Neural cell (in vitro differentiated cells): ENCODE measurements around the gene AKT3. TPM values are rescaled to one million over a fixed set of nuclear protein-coding genes. Genes with fewer than 3 reads are reported as not detected.

Experiments used
- H2AFZ ChIP-seq: fragments of 200-600, 300-800 bp; sonication (generic), shearing (Covaris generic); 2 replicates; pipeline ENCODE4 v1.6.0; 2014; ENCODE audit warnings: low read depth, mild to moderate bottlenecking, antibody characterized with exemption, low read length, moderate library complexity
- H3F3A ChIP-seq: fragments of 200-600 bp; shearing (Covaris generic); 2 replicates; pipeline ENCODE4 v1.6.1; 2016; ENCODE audit warnings: mild to moderate bottlenecking, moderate library complexity, mixed read lengths, antibody characterized with exemption, low read length; ENCODE audit not compliant: insufficient read depth, poor library complexity, severe bottlenecking
- H3K27ac ChIP-seq: fragments of 200-600, 300-800 bp; sonication (generic), shearing (Covaris generic); 2 replicates; pipeline ENCODE4 v1.5.1; 2014; ENCODE audit warnings: mild to moderate bottlenecking, low read length, moderate library complexity
- H3K27me3 ChIP-seq: fragments of 300-800, 200-600 bp; sonication (generic), shearing (Covaris generic); 2 replicates; pipeline ENCODE4 v1.6.0; 2014; ENCODE audit warnings: mild to moderate bottlenecking, low read depth, low read length, moderate library complexity; ENCODE audit not compliant: insufficient read depth
- H3K36me3 ChIP-seq: fragments of 300-800, 200-600 bp; sonication (generic), shearing (Covaris generic); 2 replicates; pipeline ENCODE4 v1.5.1; 2014; ENCODE audit warnings: mild to moderate bottlenecking, antibody characterized with exemption, low read length, moderate library complexity; ENCODE audit not compliant: insufficient read depth
- H3K4me2 ChIP-seq: fragments of 300-800, 200-600 bp; sonication (generic), shearing (Covaris generic); 2 replicates; pipeline ENCODE4 v1.6.0; 2014; ENCODE audit warnings: mild to moderate bottlenecking, low read length
- H3K4me3 ChIP-seq: fragments of 300-800, 200-600 bp; sonication (generic), shearing (Covaris generic); 2 replicates; pipeline ENCODE4 v1.5.1; 2014; ENCODE audit warnings: mild to moderate bottlenecking, low read length, moderate library complexity
- H3K79me2 ChIP-seq: fragments of 200-600 bp; shearing (Covaris generic); replicated peaks from 2 replicates; pipeline ENCODE4 v1.6.0; 2014; ENCODE audit warnings: mild to moderate bottlenecking, low read length, moderate library complexity; ENCODE audit not compliant: insufficient read depth
- H3K9ac ChIP-seq: fragments of 300-800, 200-600 bp; sonication (generic), shearing (Covaris generic); 2 replicates; pipeline ENCODE4 v1.6.1; 2016; ENCODE audit warnings: mild to moderate bottlenecking, low read length, mixed read lengths
- H3K9me2 ChIP-seq: fragments of 200-600 bp; shearing (Covaris generic); 2 replicates; pipeline ENCODE4 v1.6.1; 2016; ENCODE audit warnings: mild to moderate bottlenecking, low read length, mixed read lengths; ENCODE audit not compliant: insufficient read depth
- H3K9me3 ChIP-seq: fragments of 200-600, 300-800 bp; sonication (generic), shearing (Covaris generic); 2 replicates; pipeline ENCODE4 v1.6.1; 2016; ENCODE audit warnings: mild to moderate bottlenecking, mixed run types, low read length, moderate library complexity, mixed read lengths
- H4K20me1 ChIP-seq: fragments of 200-600 bp; shearing (Covaris generic); 2 replicates; pipeline ENCODE4 v1.6.1; 2016; ENCODE audit warnings: mild to moderate bottlenecking, mixed run types; ENCODE audit not compliant: insufficient read depth
- EP300 ChIP-seq: fragments of 450-650 bp; conservative IDR thresholded peaks from 2 replicates; pipeline ENCODE4 v1.6.1; 2014; ENCODE audit warnings: antibody characterized with exemption, mild to moderate bottlenecking, moderate library complexity; ENCODE audit not compliant: poor library complexity, severe bottlenecking
- EZH2 ChIP-seq: fragments of 200-600, 300-800 bp; shearing (Covaris generic), sonication (generic); IDR thresholded peaks from 2 replicates; pipeline ENCODE4 v1.6.1; 2014; ENCODE audit warnings: antibody characterized with exemption, low read length, borderline replicate concordance, mild to moderate bottlenecking; ENCODE audit not compliant: insufficient read depth, poor library complexity, severe bottlenecking
- MXI1 ChIP-seq: fragments of 450-650 bp; conservative IDR thresholded peaks from 2 replicates; pipeline ENCODE4 v1.6.1; 2014; ENCODE audit warnings: antibody characterized with exemption, mild to moderate bottlenecking; ENCODE audit not compliant: poor library complexity, severe bottlenecking
- POLR2AphosphoS5 ChIP-seq: IDR thresholded peaks from 2 replicates; pipeline ENCODE4 v1.6.1; 2012
- RAD21 ChIP-seq: fragments of 450-650 bp; conservative IDR thresholded peaks from 2 replicates; pipeline ENCODE4 v1.6.1; 2014; ENCODE audit warnings: antibody characterized with exemption, mild to moderate bottlenecking, moderate library complexity
- SMC3 ChIP-seq: fragments of 450-650 bp; conservative IDR thresholded peaks from 2 replicates; pipeline ENCODE4 v1.6.1; 2014; ENCODE audit warnings: antibody characterized with exemption, mild to moderate bottlenecking, moderate library complexity; ENCODE audit not compliant: poor library complexity
- TAF1 ChIP-seq: IDR thresholded peaks from 2 replicates; pipeline ENCODE4 v1.6.1; 2012; ENCODE audit warnings: low read depth
- polyA plus RNA-seq: library from polyadenylated mRNA; depleted of rRNA; stranded (reverse); fragments of >200 nt; gene quantifications from 2 replicates; pipeline ENCODE4 v1.2.3, GENCODE V29; 2014
- TF ChIP-seq, protein P1 (sequence below): IDR thresholded peaks from 2 replicates; pipeline ENCODE4 v1.6.1; 2012; ENCODE audit warnings: borderline replicate concordance
- TF ChIP-seq, protein P2 (sequence below): fragments of 450-650 bp; IDR thresholded peaks from 2 replicates; pipeline ENCODE4 v1.5.1; 2014; ENCODE audit warnings: antibody characterized with exemption, mild to moderate bottlenecking, moderate library complexity; ENCODE audit not compliant: poor library complexity, severe bottlenecking

Gene AKT3
- polyA plus RNA-seq, 1 donor from 2014 or later, result 46.0 TPM

DNA sequence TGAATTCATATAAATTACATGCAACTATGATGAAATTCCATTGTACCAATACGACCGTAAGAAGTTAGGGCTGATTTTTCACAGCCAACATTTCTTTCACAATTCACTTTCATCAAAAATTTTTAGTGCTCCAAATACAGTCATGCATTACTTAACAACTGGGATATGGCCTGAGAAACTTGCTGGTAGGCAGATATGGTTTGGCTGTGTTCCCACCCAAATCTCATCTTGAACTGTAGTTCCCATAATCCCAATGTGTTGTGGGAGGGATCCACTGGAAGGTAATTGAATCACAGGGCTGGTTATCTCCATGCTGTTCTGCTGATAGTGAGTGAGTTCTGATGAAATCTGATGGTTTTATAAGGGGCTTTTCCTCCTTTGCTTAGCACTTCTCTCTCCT is 244.4 kb downstream of the AKT3 start:
- Histone ChIP-seq H3K9me3 (peaks cover 4% of the 10 kb centered on the region), H2AFZ (no peak overlapping the region), H3K4me3 (no peak overlapping the region), H3K9ac (no peak overlapping the region), H3K4me2 (no peak overlapping the region), H3K79me2 (no peaks in the 10 kb centered on the region), H3K27ac (no peak overlapping the region), H3K9me2 (no peaks in the 10 kb centered on the region), H3K36me3 (no peaks in the 10 kb centered on the region), H3F3A (no peaks in the 10 kb centered on the region), H4K20me1 (no peaks in the 10 kb centered on the region), H3K27me3 (no peaks in the 10 kb centered on the region)
- TF ChIP-seq, protein P1, sequence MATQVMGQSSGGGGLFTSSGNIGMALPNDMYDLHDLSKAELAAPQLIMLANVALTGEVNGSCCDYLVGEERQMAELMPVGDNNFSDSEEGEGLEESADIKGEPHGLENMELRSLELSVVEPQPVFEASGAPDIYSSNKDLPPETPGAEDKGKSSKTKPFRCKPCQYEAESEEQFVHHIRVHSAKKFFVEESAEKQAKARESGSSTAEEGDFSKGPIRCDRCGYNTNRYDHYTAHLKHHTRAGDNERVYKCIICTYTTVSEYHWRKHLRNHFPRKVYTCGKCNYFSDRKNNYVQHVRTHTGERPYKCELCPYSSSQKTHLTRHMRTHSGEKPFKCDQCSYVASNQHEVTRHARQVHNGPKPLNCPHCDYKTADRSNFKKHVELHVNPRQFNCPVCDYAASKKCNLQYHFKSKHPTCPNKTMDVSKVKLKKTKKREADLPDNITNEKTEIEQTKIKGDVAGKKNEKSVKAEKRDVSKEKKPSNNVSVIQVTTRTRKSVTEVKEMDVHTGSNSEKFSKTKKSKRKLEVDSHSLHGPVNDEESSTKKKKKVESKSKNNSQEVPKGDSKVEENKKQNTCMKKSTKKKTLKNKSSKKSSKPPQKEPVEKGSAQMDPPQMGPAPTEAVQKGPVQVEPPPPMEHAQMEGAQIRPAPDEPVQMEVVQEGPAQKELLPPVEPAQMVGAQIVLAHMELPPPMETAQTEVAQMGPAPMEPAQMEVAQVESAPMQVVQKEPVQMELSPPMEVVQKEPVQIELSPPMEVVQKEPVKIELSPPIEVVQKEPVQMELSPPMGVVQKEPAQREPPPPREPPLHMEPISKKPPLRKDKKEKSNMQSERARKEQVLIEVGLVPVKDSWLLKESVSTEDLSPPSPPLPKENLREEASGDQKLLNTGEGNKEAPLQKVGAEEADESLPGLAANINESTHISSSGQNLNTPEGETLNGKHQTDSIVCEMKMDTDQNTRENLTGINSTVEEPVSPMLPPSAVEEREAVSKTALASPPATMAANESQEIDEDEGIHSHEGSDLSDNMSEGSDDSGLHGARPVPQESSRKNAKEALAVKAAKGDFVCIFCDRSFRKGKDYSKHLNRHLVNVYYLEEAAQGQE, result no peak
- no peak for TF ChIP-seq POLR2AphosphoS5
- no peak for TF ChIP-seq EZH2
- TF ChIP-seq, protein P2, sequence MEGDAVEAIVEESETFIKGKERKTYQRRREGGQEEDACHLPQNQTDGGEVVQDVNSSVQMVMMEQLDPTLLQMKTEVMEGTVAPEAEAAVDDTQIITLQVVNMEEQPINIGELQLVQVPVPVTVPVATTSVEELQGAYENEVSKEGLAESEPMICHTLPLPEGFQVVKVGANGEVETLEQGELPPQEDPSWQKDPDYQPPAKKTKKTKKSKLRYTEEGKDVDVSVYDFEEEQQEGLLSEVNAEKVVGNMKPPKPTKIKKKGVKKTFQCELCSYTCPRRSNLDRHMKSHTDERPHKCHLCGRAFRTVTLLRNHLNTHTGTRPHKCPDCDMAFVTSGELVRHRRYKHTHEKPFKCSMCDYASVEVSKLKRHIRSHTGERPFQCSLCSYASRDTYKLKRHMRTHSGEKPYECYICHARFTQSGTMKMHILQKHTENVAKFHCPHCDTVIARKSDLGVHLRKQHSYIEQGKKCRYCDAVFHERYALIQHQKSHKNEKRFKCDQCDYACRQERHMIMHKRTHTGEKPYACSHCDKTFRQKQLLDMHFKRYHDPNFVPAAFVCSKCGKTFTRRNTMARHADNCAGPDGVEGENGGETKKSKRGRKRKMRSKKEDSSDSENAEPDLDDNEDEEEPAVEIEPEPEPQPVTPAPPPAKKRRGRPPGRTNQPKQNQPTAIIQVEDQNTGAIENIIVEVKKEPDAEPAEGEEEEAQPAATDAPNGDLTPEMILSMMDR, result no peak
- TF ChIP-seq MXI1, result no peak
- no peak for TF ChIP-seq SMC3
- no peak for TF ChIP-seq EP300
- TF ChIP-seq RAD21, result no peak
- no peak for TF ChIP-seq TAF1

DNA sequence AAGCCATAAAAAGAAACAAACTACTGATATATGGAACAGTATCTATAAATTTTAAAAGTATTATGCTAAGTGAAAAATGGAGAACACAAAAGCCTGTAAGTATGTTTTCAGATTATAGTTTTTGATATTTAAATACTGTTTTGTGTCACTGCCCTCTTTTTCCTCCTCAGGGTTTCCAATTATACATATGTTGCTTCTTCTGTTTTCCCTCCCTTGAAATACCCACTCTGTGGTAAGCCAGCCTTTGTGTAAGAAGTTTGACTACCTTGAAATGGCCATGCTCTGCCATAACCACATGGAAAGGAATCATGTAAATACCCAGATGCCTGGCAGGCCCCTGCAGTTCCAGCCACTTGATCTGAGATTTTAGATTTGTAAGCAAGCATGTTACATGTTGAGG is 248.3 kb downstream of the AKT3 start:
- Histone ChIP-seq H3K79me2 (no peaks in the 10 kb centered on the region), H3K36me3 (no peaks in the 10 kb centered on the region), H3K27ac (no peak overlapping the region), H3K27me3 (no peaks in the 10 kb centered on the region), H4K20me1 (no peaks in the 10 kb centered on the region), H3F3A (no peaks in the 10 kb centered on the region), H2AFZ (no peak overlapping the region), H3K4me2 (no peak overlapping the region), H3K4me3 (no peak overlapping the region), H3K9ac (no peak overlapping the region), H3K9me3 (peaks cover 4% of the 10 kb centered on the region), H3K9me2 (no peaks in the 10 kb centered on the region)
- no peak for TF ChIP-seq EZH2
- TF ChIP-seq MXI1, result no peak
- TF ChIP-seq, protein P1, result no peak
- no peak for TF ChIP-seq SMC3
- no peak for TF ChIP-seq EP300
- no peak for TF ChIP-seq POLR2AphosphoS5
- no peak for TF ChIP-seq TAF1
- TF ChIP-seq RAD21, result no peak
- TF ChIP-seq, protein P2, result no peak
